PC-9 (cell line): ENCODE measurements around the gene P4HA3. TPM values are rescaled to one million over a fixed set of nuclear protein-coding genes. Genes with fewer than 3 reads are reported as not detected.
A peak's percentile ranks its signal among the peaks of the same experiment; 100 is the strongest.

Source experiments
- Bru-seq: library from RNA; stranded (reverse); fragments of 400-500 nt; gene quantifications from one replicate; lab custom pipeline; 2021; lab: Mats Ljungman, UMichigan
- BruChase-seq, 2 experiments: library from RNA; stranded (reverse); fragments of 400-500 nt; gene quantifications; one replicate each; lab custom pipeline; 2021; lab: Mats Ljungman, UMichigan
- BruUV-seq: library from RNA; stranded (reverse); fragments of 400-500 nt; replicated peaks from 2 replicates; lab custom pipeline; 2021; lab: Mats Ljungman, UMichigan
- CTCF ChIA-PET: fragments of 300-600 bp; sonication (Branson Sonifier 250); formaldehyde crosslinking; loops from one replicate; lab custom pipeline; 2022; ENCODE audit warnings: antibody characterized with exemption; lab: Charles Lee
- POLR2A ChIA-PET: fragments of 300-600 bp; sonication (Branson Sonifier 250); formaldehyde crosslinking; loops from one replicate; lab custom pipeline; 2022; ENCODE audit warnings: antibody characterized with exemption; ENCODE audit not compliant: unreplicated experiment; lab: Charles Lee
- DNase-seq, 2 experiments: peaks; one replicate each; pipeline versions ENCODE4 v3.0.0 to v3.0.0-alpha.2; 2015 to 2022; ENCODE audit warnings: mixed read lengths in 1 of 2
- H2AFZ ChIP-seq: fragments of 200-600 bp; sonication (generic); 2 replicates; pipeline ENCODE4 v1.8.1; 2017; ENCODE audit warnings: antibody characterized with exemption
- H3F3A ChIP-seq: fragments of 200-600 bp; sonication (generic); 2 replicates; pipeline ENCODE4 v1.8.1; 2017; ENCODE audit warnings: antibody characterized with exemption, mild to moderate bottlenecking, low read depth; ENCODE audit not compliant: insufficient read depth
- H3K27ac ChIP-seq: fragments of 200-600 bp; sonication (generic); 2 replicates; pipeline ENCODE4 v1.6.1; 2016; ENCODE audit warnings: mixed run types
- H3K27me3 ChIP-seq: fragments of 200-600 bp; sonication (generic); 2 replicates; pipeline ENCODE4 v1.6.1; 2016; ENCODE audit warnings: low read depth, mixed run types; ENCODE audit not compliant: insufficient read depth
- H3K36me3 ChIP-seq: fragments of 200-600 bp; sonication (generic); 2 replicates; pipeline ENCODE4 v1.6.1; 2016; ENCODE audit warnings: low read depth, mixed run types
- H3K4me1 ChIP-seq: fragments of 200-600 bp; sonication (generic); replicated peaks from 2 replicates; pipeline ENCODE4 v1.6.1; 2016; ENCODE audit warnings: mixed run types; ENCODE audit not compliant: insufficient read depth
- H3K4me2 ChIP-seq: fragments of 200-600 bp; sonication (generic); 2 replicates; pipeline ENCODE4 v1.6.1; 2017; ENCODE audit warnings: mixed run types
- H3K4me3 ChIP-seq: fragments of 200-600 bp; sonication (generic); 2 replicates; pipeline ENCODE4 v1.6.1; 2016; ENCODE audit warnings: mixed run types
- H3K79me2 ChIP-seq: fragments of 200-600 bp; sonication (generic); 2 replicates; pipeline ENCODE4 v1.6.1; 2017; ENCODE audit warnings: low read depth, mixed run types
- H3K9me2 ChIP-seq: fragments of 200-600 bp; sonication (generic); 2 replicates; pipeline ENCODE4 v1.8.1; 2017; ENCODE audit warnings: mild to moderate bottlenecking; ENCODE audit not compliant: insufficient read depth
- H3K9me3 ChIP-seq: fragments of 200-600 bp; sonication (generic); 2 replicates; pipeline ENCODE4 v1.8.1; 2016; ENCODE audit warnings: low read depth; ENCODE audit not compliant: insufficient read depth
- H4K20me1 ChIP-seq: fragments of 200-600 bp; sonication (generic); 2 replicates; pipeline ENCODE4 v1.8.1; 2017; ENCODE audit not compliant: insufficient read depth
- CTCF ChIP-seq: fragments of 200-600 bp; sonication (generic); conservative IDR thresholded peaks from 2 replicates; pipeline ENCODE4 v1.6.1; 2017; ENCODE audit warnings: mixed run types, antibody characterized with exemption, mild to moderate bottlenecking, moderate library complexity
- EZH2 ChIP-seq: fragments of 200-600 bp; sonication (generic); IDR thresholded peaks from 2 replicates; pipeline ENCODE4 v1.8.0; 2017; ENCODE audit warnings: antibody characterized with exemption, low read depth
- intact Hi-C: fragments of 100-400 bp; cut with micrococcal nuclease; formaldehyde crosslinking; loops from one replicate; pipeline ENCODE4 v1.10.0; 2022; ENCODE audit not compliant: unreplicated experiment
- long read RNA-seq: library from polyadenylated mRNA; stranded (forward); transcript quantifications from one replicate; pipeline ENCODE4 v2.0.0, GENCODE V29; 2022
- total RNA-seq: library from RNA; stranded (reverse); gene quantifications from 2 replicates; pipeline ENCODE4 v1.2.3, GENCODE V29; 2021

P4HA3 gene
- 0.22 and 0.60 TPM in 2 replicates for total RNA-seq
- Bru-seq, nascent RNA = percentile 19 among the genes with signal in this experiment
- BruChase-seq, experiment 1, labeled RNA remaining after a 2-hour chase = percentile 20 among the genes with signal in this experiment
- BruChase-seq, experiment 2, labeled RNA remaining after a 6-hour chase = percentile 16 among the genes with signal in this experiment
- long read RNA-seq, partial matches to known transcripts = 0 of 8 reads
- long read RNA-seq, other reads (novel, unspliced or antisense) = 8 of 8 reads

- peak in 1 of 2 experiments; percentile 52 for DNase-seq
- Histone ChIP-seq H3K4me1 (no peaks in the 10 kb centered on the region), H3K27me3 (no peaks in the 10 kb centered on the region; the same call in 1 of the 2 replicates), H3F3A (no peaks in the 10 kb centered on the region; the same call in 1 of the 2 replicates), H3K79me2 (no peaks in the 10 kb centered on the region), H3K9me3 (no peaks in the 10 kb centered on the region), H3K36me3 (no peaks in the 10 kb centered on the region), H3K4me3 (no peak within 1 kb of the TSS; the same call in 1 of the 2 replicates), H2AFZ (0 out of 2 replicates have a peak within 1 kb of the TSS, but pooled peaks have one; percentile 29), H3K27ac (no peak within 1 kb of the TSS), H4K20me1 (no peaks in the 10 kb centered on the region), H3K4me2 (peak within 1 kb of the TSS; percentile 41; the same call in 1 of the 2 replicates), H3K9me2 (no peaks in the 10 kb centered on the region)
- BruUV-seq = no TSS peak
- ChIA-PET POLR2A (no interaction called here), CTCF (no interaction called here)
- intact Hi-C loops = loop anchor here (1.0 kb wide), 1 partner anchor 138 kb away; no protein-coding TSS in a partner anchor
- TF ChIP-seq CTCF = no peak
- TF ChIP-seq EZH2 = no peak
Measured at GRCh38 chr11:74311352-74311926, at the start of gene P4HA3. Gene P4HA3, minus strand, starts transcription at chr11:74311640. Its CDS starts 29 bp downstream, at chr11:74311611.

- H3K27ac ChIP-seq = no peak overlapping the region
- no peak overlapping the region for H3K4me2 ChIP-seq
- no peak overlapping the region for H2AFZ ChIP-seq
- DNase-seq = no peak
- H3K36me3 ChIP-seq = no peaks in the 10 kb centered on the region
- TF ChIP-seq CTCF (no peak), EZH2 (no peak)
- POLR2A ChIA-PET = interaction anchor here (0.6 kb wide), 1 partner anchor 126 kb away, joined by 7 read pairs; no protein-coding TSS in a partner anchor
- intact Hi-C loops = no loop called here
- no TSS peak for BruUV-seq
- H3K27me3 ChIP-seq = no peaks in the 10 kb centered on the region
- CTCF ChIA-PET = interaction anchor here (0.6 kb wide), 2 partner anchors 32 to 86 kb away, joined by 3 read pairs; no protein-coding TSS in a partner anchor
- no peaks in the 10 kb centered on the region for H3K9me3 ChIP-seq
- H4K20me1 ChIP-seq = no peaks in the 10 kb centered on the region
- no peaks in the 10 kb centered on the region for H3K4me1 ChIP-seq
- H3K9me2 ChIP-seq = no peaks in the 10 kb centered on the region
- no peak overlapping the region for H3K4me3 ChIP-seq
- H3K79me2 ChIP-seq = no peaks in the 10 kb centered on the region
- no peaks in the 10 kb centered on the region for H3F3A ChIP-seq
Measured at GRCh38 chr11:74357449-74357848, 46.0 kb upstream of the P4HA3 start.

- no peaks in the 10 kb centered on the region for H3K27me3 ChIP-seq
Measured at GRCh38 chr11:74355626-74356025, 44.2 kb upstream of the P4HA3 start.

More at GRCh38 chr11:74355626-74356025, 44.2 kb upstream of the P4HA3 start:
- Histone ChIP-seq H4K20me1 (no peaks in the 10 kb centered on the region), H3F3A (no peaks in the 10 kb centered on the region), H3K36me3 (no peaks in the 10 kb centered on the region), H3K79me2 (no peaks in the 10 kb centered on the region), H3K4me1 (no peaks in the 10 kb centered on the region), H3K27ac (no peak overlapping the region), H3K9me3 (no peaks in the 10 kb centered on the region), H2AFZ (no peak overlapping the region), H3K4me3 (no peak overlapping the region), H3K9me2 (no peaks in the 10 kb centered on the region), H3K4me2 (no peak overlapping the region)
- intact Hi-C loops = no loop called here
- ChIA-PET POLR2A (no interaction called here), CTCF (no interaction called here)
- no TSS peak for BruUV-seq
- no peak for DNase-seq
- TF ChIP-seq EZH2 = no peak
- no peak for TF ChIP-seq CTCF
